B cell (primary cell): ENCODE results near the gene BBS5. TPM values are rescaled to one million over a fixed set of nuclear protein-coding genes. Genes with fewer than 3 reads are reported as not detected.
"Not testable (repeated sequence)": the region's sequence is repeated elsewhere in the genome, so short reads cannot be mapped to it uniquely, and the experiment has no call there.

ENCODE experiments used
- ATAC-seq: fragments of 200-7000 bp; cut with Tn5 transposase; one replicate; pipeline ENCODE4 v1.10.0; 2021; ENCODE audit warnings: low read depth, mild to moderate bottlenecking, moderate number of reproducible peaks, moderate library complexity
- CTCF ChIA-PET: fragments of 350-600 bp; sonication (Branson Sonifier 250); formaldehyde crosslinking; loops from one replicate; lab custom pipeline; 2021; ENCODE audit warnings: antibody characterized with exemption, inconsistent platforms; lab: Charles Lee
- POLR2A ChIA-PET: fragments of 350-600 bp; sonication (Branson Sonifier 250); formaldehyde crosslinking; loops from one replicate; lab custom pipeline; 2021; ENCODE audit warnings: antibody characterized with exemption; lab: Charles Lee
- DNase-seq: peaks from one replicate; pipeline ENCODE4 v3.0.0; 2013
- H2AFZ ChIP-seq: 2 replicates; pipeline ENCODE4 v1.6.1; 2012; ENCODE audit warnings: mild to moderate bottlenecking, low read depth, low read length; ENCODE audit not compliant: insufficient read depth, poor library complexity, severe bottlenecking
- H3K27ac ChIP-seq, 2 donors: 1 replicate in 1 of 2; 2 replicates in 1 of 2; pipeline ENCODE4 v1.5.1; 2012 to 2013; ENCODE audit warnings: low read length in 2 of 2, mild to moderate bottlenecking in 2 of 2, moderate library complexity in 1 of 2
- H3K27me3 ChIP-seq, 4 experiments: fragments of 200-600 bp in 1 of 4; sonication (generic) in 1 of 4; replicated peaks in 1 of 4; 1 replicate in 2 of 4; 2 replicates in 2 of 4; pipeline versions ENCODE4 v1.6.1 to v1.7.0; 2013 to 2016; ENCODE audit warnings: low read length in 3 of 4, mild to moderate bottlenecking in 2 of 4, mixed read lengths in 1 of 4, moderate library complexity in 1 of 4; ENCODE audit not compliant: insufficient read depth in 4 of 4, control insufficient read depth in 3 of 4; ENCODE audit errors: control extremely low read depth in 1 of 4
- H3K36me3 ChIP-seq, 2 experiments: replicated peaks in 1 of 2; 1 replicate in 1 of 2; 2 replicates in 1 of 2; pipeline versions ENCODE4 v1.6.1 to v1.7.1; 2013; ENCODE audit warnings: low read length in 1 of 2; ENCODE audit not compliant: insufficient read depth in 2 of 2, control insufficient read depth in 1 of 2; ENCODE audit errors: control extremely low read depth in 1 of 2, extremely low read depth in 1 of 2
- H3K4me1 ChIP-seq, 2 donors: fragments of 200-600 bp in 1 of 2; sonication (generic) in 1 of 2; 1 replicate in 1 of 2; 2 replicates in 1 of 2; pipeline versions ENCODE4 v1.5.1 to v1.6.1; 2013 to 2017; ENCODE audit warnings: low read length in 2 of 2; ENCODE audit not compliant: control insufficient read depth in 2 of 2, insufficient read depth in 2 of 2
- H3K4me2 ChIP-seq: replicated peaks from 2 replicates; pipeline ENCODE3; 2012; ENCODE audit warnings: mild to moderate bottlenecking, low read depth, low read length; ENCODE audit not compliant: poor library complexity, severe bottlenecking
- H3K4me3 ChIP-seq, 5 experiments: fragments of 200-600 bp in 1 of 5; sonication (generic) in 1 of 5; 1 replicate in 3 of 5; 2 replicates in 2 of 5; pipeline versions ENCODE4 v1.5.1 to v1.7.0; 2011 to 2016; ENCODE audit warnings: low read length in 4 of 5, mild to moderate bottlenecking in 4 of 5, low read depth in 2 of 5, control low read depth in 1 of 5, moderate library complexity in 1 of 5; ENCODE audit not compliant: insufficient read depth in 1 of 5; ENCODE audit errors: control extremely low read depth in 1 of 5, extremely low read depth in 1 of 5
- H3K79me2 ChIP-seq: fragments of 200-600 bp; sonication (generic); one replicate; pipeline ENCODE4 v1.6.0; 2016; ENCODE audit warnings: low read length; ENCODE audit not compliant: control insufficient read depth, insufficient read depth
- H3K9ac ChIP-seq: fragments of 200-600 bp; sonication (generic); 2 replicates; pipeline ENCODE4 v1.6.1; 2017; ENCODE audit warnings: mild to moderate bottlenecking, low read length, moderate library complexity
- H3K9me3 ChIP-seq, 3 donors: one replicate each; pipeline versions ENCODE4 v1.6.1 to v1.7.1; 2013; ENCODE audit warnings: low read length in 2 of 3; ENCODE audit not compliant: control insufficient read depth in 2 of 3, insufficient read depth in 1 of 3; ENCODE audit errors: control extremely low read depth in 1 of 3
- H4K20me1 ChIP-seq: 2 replicates; pipeline ENCODE4 v1.6.0; 2012; ENCODE audit warnings: mild to moderate bottlenecking, low read length; ENCODE audit not compliant: insufficient read depth, control insufficient read depth, poor library complexity, severe bottlenecking
- H3K27ac Mint-ChIP-seq: one replicate; pipeline ENCODE4 v1.8.0; 2021; ENCODE audit warnings: mixed read lengths
- H3K27me3 Mint-ChIP-seq: one replicate; pipeline ENCODE4 v1.8.0; 2021; ENCODE audit warnings: mixed read lengths
- H3K4me1 Mint-ChIP-seq: one replicate; pipeline ENCODE4 v1.8.0; 2021; ENCODE audit warnings: mixed read lengths
- H3K4me3 Mint-ChIP-seq: one replicate; pipeline ENCODE4 v1.8.0; 2021; ENCODE audit warnings: mixed read lengths
- H3K9me3 Mint-ChIP-seq: one replicate; pipeline ENCODE4 v1.8.0; 2022; ENCODE audit warnings: mixed read lengths; ENCODE audit not compliant: insufficient read depth
- EZH2 ChIP-seq: IDR thresholded peaks from 2 replicates; pipeline ENCODE4 v1.6.1; 2012; ENCODE audit warnings: borderline replicate concordance, low read depth, mild to moderate bottlenecking, moderate library complexity, low read length; ENCODE audit not compliant: insufficient read depth, poor library complexity, severe bottlenecking
- WGBS: methylation state at CpG from one replicate; pipeline ENCODE4 v1.1.5; 2013; ENCODE audit warnings: missing lambda C conversion rate; ENCODE audit not compliant: insufficient coverage; 5-methylcytosine and 5-hydroxymethylcytosine counted together
- intact Hi-C: fragments of 100-400 bp; cut with micrococcal nuclease; formaldehyde crosslinking; loops from one replicate; pipeline ENCODE4 v1.10.0; 2022
- polyA plus RNA-seq: library from polyadenylated mRNA; depleted of rRNA; stranded (reverse); fragments of >200 nt; gene quantifications from 2 replicates; pipeline ENCODE4 v1.2.3, GENCODE V29; 2012
- total RNA-seq, 2 donors: library from RNA; stranded (reverse); fragments of 120-200 nt in 1 of 2; gene quantifications; 1 replicate in 1 of 2; 2 replicates in 1 of 2; pipeline versions ENCODE4 v1.2.3 to v1.2.4, GENCODE V29; 2013 to 2022
- TF ChIP-seq, protein P1 (sequence below): fragments of 200-600 bp; IDR thresholded peaks from one replicate; pipeline ENCODE4 v1.8.0; 2022; ENCODE audit warnings: antibody characterized with exemption, mild to moderate bottlenecking

The BBS5 gene
- total and polyA plus RNA-seq, 2 donors (not counting 1 experiment from before 2014, with no cell fraction given), result 0.76 to 2.1 TPM

DNA sequence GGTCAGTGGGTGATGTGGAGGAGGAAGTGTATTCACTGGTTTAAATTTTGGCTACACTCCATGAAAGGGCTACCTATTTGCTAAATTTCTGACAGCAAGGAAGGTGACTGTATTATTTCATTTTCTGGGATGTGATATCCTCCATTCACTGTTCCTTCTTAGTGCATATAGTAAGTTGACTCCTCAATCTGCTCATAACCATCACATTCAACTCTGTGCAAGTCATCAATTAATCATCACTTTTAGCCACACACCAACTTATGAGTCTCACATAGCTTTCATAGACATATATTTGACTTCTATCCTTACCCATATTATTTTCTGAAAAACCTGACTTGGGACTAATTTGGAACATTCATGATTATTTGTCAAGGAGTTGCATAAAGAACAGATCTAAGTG, 47.2 kb downstream of the BBS5 start:
- no peak overlapping the region for H3K4me2 ChIP-seq
- no peaks in the 10 kb centered on the region for H3K9me3 Mint-ChIP-seq
- H3K4me1 Mint-ChIP-seq, result no peaks in the 10 kb centered on the region
- POLR2A ChIA-PET, result no interaction called here
- H3K9ac ChIP-seq, result no peak overlapping the region
- peaks cover 1 to 3% of the 10 kb centered on the region in 2 experiments for H3K36me3 ChIP-seq
- H3K4me3 ChIP-seq, result no peak overlapping the region
- no peaks in the 10 kb centered on the region for H3K27me3 Mint-ChIP-seq
- H3K9me3 ChIP-seq, result no peaks in the 10 kb centered on the region
- no peaks in the 10 kb centered on the region for H4K20me1 ChIP-seq
- H3K79me2 ChIP-seq, result no peaks in the 10 kb centered on the region
- DNase-seq (no peak), ATAC-seq (no peak)
- no peaks in the 10 kb centered on the region for H3K27me3 ChIP-seq
- no peak overlapping the region for H3K27ac Mint-ChIP-seq
- no peaks in the 10 kb centered on the region for H3K4me1 ChIP-seq
- H3K4me3 Mint-ChIP-seq, result no peak overlapping the region
- H2AFZ ChIP-seq, result no peak overlapping the region
- intact Hi-C loops, result no loop called here
- TF ChIP-seq, protein P1, sequence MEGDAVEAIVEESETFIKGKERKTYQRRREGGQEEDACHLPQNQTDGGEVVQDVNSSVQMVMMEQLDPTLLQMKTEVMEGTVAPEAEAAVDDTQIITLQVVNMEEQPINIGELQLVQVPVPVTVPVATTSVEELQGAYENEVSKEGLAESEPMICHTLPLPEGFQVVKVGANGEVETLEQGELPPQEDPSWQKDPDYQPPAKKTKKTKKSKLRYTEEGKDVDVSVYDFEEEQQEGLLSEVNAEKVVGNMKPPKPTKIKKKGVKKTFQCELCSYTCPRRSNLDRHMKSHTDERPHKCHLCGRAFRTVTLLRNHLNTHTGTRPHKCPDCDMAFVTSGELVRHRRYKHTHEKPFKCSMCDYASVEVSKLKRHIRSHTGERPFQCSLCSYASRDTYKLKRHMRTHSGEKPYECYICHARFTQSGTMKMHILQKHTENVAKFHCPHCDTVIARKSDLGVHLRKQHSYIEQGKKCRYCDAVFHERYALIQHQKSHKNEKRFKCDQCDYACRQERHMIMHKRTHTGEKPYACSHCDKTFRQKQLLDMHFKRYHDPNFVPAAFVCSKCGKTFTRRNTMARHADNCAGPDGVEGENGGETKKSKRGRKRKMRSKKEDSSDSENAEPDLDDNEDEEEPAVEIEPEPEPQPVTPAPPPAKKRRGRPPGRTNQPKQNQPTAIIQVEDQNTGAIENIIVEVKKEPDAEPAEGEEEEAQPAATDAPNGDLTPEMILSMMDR, result no peak
- TF ChIP-seq EZH2, result no peak
- CTCF ChIA-PET, result no interaction called here
- H3K27ac ChIP-seq, result no peak overlapping the region

GRCh38 chr2:169528271-169528701, 49.0 kb downstream of the BBS5 start:
- peak; percentile 78 for DNase-seq
- H3K4me1 Mint-ChIP-seq, result no peaks in the 10 kb centered on the region
- intact Hi-C loops, result loop anchor here (1.0 to 2.0 kb wide), 4 partner anchors 148 to 400 kb away; no protein-coding TSS in a partner anchor
- Histone ChIP-seq H3K79me2 (no peaks in the 10 kb centered on the region), H3K4me3 (no peak overlapping the region), H4K20me1 (no peaks in the 10 kb centered on the region), H3K9me3 (no peaks in the 10 kb centered on the region), H3K27ac (peak overlapping the region in 1 of 2 donors; percentile 23), H3K9ac (no peak overlapping the region), H3K4me2 (no peak overlapping the region), H3K27me3 (no peaks in the 10 kb centered on the region), H2AFZ (no peak overlapping the region), H3K36me3 (peaks cover 3% of the 10 kb centered on the region in 2 experiments), H3K4me1 (no peaks in the 10 kb centered on the region)
- TF ChIP-seq EZH2, result no peak
- TF ChIP-seq, protein P1, result peak; percentile 87
- no CpG with 5 or more reads among the region's 2 CpGs for WGBS
- ATAC-seq, result peak; percentile 78
- H3K27ac Mint-ChIP-seq, result no peak overlapping the region
- CTCF ChIA-PET, result interaction anchor here (0.6 to 2.1 kb wide), 14 partner anchors 8 to 400 kb away, joined by 3 to 13 read pairs (median 3); partner anchors contain the start of gene BBS5
- H3K4me3 Mint-ChIP-seq, result no peak overlapping the region
- H3K9me3 Mint-ChIP-seq, result no peaks in the 10 kb centered on the region
- POLR2A ChIA-PET, result no interaction called here
- H3K27me3 Mint-ChIP-seq, result no peaks in the 10 kb centered on the region

GRCh38 chr2:169539460-169539859, 60.2 kb downstream of the BBS5 start:
- POLR2A ChIA-PET, H3K9ac ChIP-seq, H3K27me3 ChIP-seq, H3K27ac Mint-ChIP-seq, ATAC-seq, DNase-seq, H3K4me3 ChIP-seq, H3K4me1 ChIP-seq, H3K4me1 Mint-ChIP-seq, intact Hi-C loops, H3K4me3 Mint-ChIP-seq, H3K4me2 ChIP-seq, H3K79me2 ChIP-seq, H3K27me3 Mint-ChIP-seq, H3K27ac ChIP-seq, H3K36me3 ChIP-seq, H2AFZ ChIP-seq, H3K9me3 Mint-ChIP-seq, H3K9me3 ChIP-seq, H4K20me1 ChIP-seq: not testable (repeated sequence)
- WGBS, result 100% methylated on average over 1 of the region's 2 CpGs
- CTCF ChIA-PET, result interaction anchor here (1.1 kb wide), 1 partner anchor 11 kb away, joined by 4 read pairs; no protein-coding TSS in a partner anchor
